HepG2 (cell line): Measurements from ENCODE around the gene STK11. TPM values are rescaled to one million over a fixed set of nuclear protein-coding genes. Genes with fewer than 3 reads are reported as not detected.

ENCODE experiments used
- KAT2B ChIP-seq: fragments of 150-350 bp; IDR thresholded peaks from 2 replicates; pipeline ENCODE4 v1.6.1; 2014; ENCODE audit warnings: low read depth, low read length, borderline replicate concordance
- KAT8 ChIP-seq: IDR thresholded peaks from 2 replicates; pipeline ENCODE4 v1.6.1; 2016; ENCODE audit warnings: missing genetic modification reagents, missing compliant biosample characterization
- KDM6A ChIP-seq: IDR thresholded peaks from 2 replicates; pipeline ENCODE4 v1.6.1; 2016; ENCODE audit warnings: low read depth
- KLF11 ChIP-seq: IDR thresholded peaks from 2 replicates; pipeline ENCODE4 v1.6.1; 2016; ENCODE audit warnings: missing compliant biosample characterization
- NCOR1 ChIP-seq: fragments of 200-600 bp; sonication (generic); IDR thresholded peaks from 2 replicates; pipeline ENCODE4 v1.7.0; 2017; ENCODE audit warnings: antibody characterized with exemption, low read length, borderline replicate concordance
- ZBTB3 ChIP-seq: sonication (generic); formaldehyde crosslinking; IDR thresholded peaks from 2 replicates; pipeline ENCODE4 v1.4.0; 2020; ENCODE audit warnings: low read depth, mild to moderate bottlenecking, moderate library complexity, missing genetic modification reagents, borderline replicate concordance
- ZNF207 ChIP-seq: fragments of 450-650 bp; IDR thresholded peaks from 2 replicates; pipeline ENCODE4 v1.6.1; 2016; ENCODE audit warnings: antibody characterized with exemption, borderline replicate concordance
- ZNF263 ChIP-seq: sonication (generic); formaldehyde crosslinking; IDR thresholded peaks from 2 replicates; pipeline ENCODE4 v1.4.0; 2020; ENCODE audit warnings: missing genetic modification reagents
- ZNF343 ChIP-seq: sonication (generic); formaldehyde crosslinking; IDR thresholded peaks from 2 replicates; pipeline ENCODE4 v1.4.0; 2020; ENCODE audit warnings: mild to moderate bottlenecking, missing genetic modification reagents
- ZNF569 ChIP-seq: sonication (generic); formaldehyde crosslinking; IDR thresholded peaks from 2 replicates; pipeline ENCODE4 v1.5.0; 2020; ENCODE audit warnings: mild to moderate bottlenecking, missing genetic modification reagents, moderate library complexity, borderline replicate concordance
- ZNF709 ChIP-seq: sonication (generic); formaldehyde crosslinking; IDR thresholded peaks from 2 replicates; pipeline ENCODE4 v1.5.0; 2020; ENCODE audit warnings: mild to moderate bottlenecking, missing genetic modification reagents
- polyA plus RNA-seq, 8 experiments: library from polyadenylated mRNA; depleted of rRNA in 3 of 8; stranded (reverse) in 7 of 8; unstranded in 1 of 8; fragments of >200 nt; fragmentation: Illumina TruSeq in 4 of 8; extraction: Trizol in 4 of 8; gene quantifications; 2 replicates each; pipeline versions ENCODE4 v1.2.1 to v1.2.3, GENCODE V29; 2011 to 2016; ENCODE audit warnings: low read depth in 4 of 8, missing spikeins in 1 of 8, mixed read lengths in 1 of 8; ENCODE audit not compliant: insufficient read depth in 1 of 8
- total RNA-seq, 5 experiments: library from RNA; depleted of rRNA; stranded (reverse); fragments of >200 nt; fragmentation: Illumina TruSeq; extraction: Trizol; gene quantifications; 2 replicates each; pipeline ENCODE4 v1.2.3, GENCODE V29; 2016; ENCODE audit warnings: low read depth in 1 of 5
- TF ChIP-seq, protein P1 (sequence below): sonication (generic); formaldehyde crosslinking; IDR thresholded peaks from 2 replicates; pipeline ENCODE4 v1.4.0; 2020; ENCODE audit warnings: missing genetic modification reagents
- TF ChIP-seq, protein P2 (sequence below): sonication (generic); formaldehyde crosslinking; IDR thresholded peaks from 2 replicates; pipeline ENCODE4 v1.8.1; 2023; ENCODE audit warnings: mild to moderate bottlenecking, missing genetic modification reagents
- TF ChIP-seq, protein P3 (sequence below): sonication (generic); formaldehyde crosslinking; IDR thresholded peaks from 2 replicates; pipeline ENCODE4 v1.4.0; 2020; ENCODE audit warnings: mild to moderate bottlenecking, missing genetic modification reagents, borderline replicate concordance
- TF ChIP-seq, protein P4 (sequence below): fragments of 450-650 bp; IDR thresholded peaks from 2 replicates; pipeline ENCODE4 v1.6.1; 2016
- TF ChIP-seq, protein P5 (sequence below): sonication (generic); formaldehyde crosslinking; IDR thresholded peaks from 2 replicates; pipeline ENCODE4 v1.9.0; 2021; ENCODE audit warnings: missing genetic modification reagents, borderline replicate concordance

The STK11 gene
- total and polyA plus RNA-seq, 2 of the 13 experiments (the other 11 are each of a cell fraction or from before 2014, with no cell fraction given) = 27.5 to 43.6 TPM

DNA sequence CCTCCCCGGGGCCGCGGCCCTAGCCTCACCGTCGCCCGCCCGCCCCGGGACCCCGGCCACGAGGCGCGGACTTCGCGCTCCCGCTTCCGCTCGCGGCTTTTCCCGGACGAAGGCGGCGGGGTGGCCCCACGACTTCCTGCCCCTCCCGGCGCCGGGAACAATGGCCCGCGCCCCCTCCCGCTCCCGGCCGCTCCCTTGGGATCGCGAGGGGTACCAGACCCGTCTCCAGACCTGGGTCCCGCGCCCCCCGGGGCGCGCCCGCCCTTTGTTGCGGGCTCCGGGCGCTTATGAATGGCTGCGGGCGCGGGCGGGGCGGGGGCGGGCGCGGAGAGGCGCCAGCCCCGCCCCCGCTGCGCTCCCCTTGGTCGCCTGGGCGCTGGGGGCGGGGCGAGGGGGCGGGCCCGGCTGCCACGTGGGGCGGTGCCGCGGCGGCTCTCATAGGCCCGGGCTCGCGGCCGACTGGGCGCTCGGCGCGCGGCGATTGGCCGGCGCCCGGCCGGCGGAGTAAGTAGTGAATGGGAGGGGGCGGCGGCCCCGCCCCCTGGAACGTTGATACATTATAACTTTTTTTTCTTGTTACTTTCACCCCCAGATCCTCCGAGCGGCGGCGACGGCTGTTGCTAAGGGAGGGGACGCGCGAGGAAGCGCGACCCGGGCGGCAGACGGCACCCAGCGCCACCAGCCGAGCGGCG is 43.9 kb downstream of the STK11 start (continued):
- TF ChIP-seq, protein P1, sequence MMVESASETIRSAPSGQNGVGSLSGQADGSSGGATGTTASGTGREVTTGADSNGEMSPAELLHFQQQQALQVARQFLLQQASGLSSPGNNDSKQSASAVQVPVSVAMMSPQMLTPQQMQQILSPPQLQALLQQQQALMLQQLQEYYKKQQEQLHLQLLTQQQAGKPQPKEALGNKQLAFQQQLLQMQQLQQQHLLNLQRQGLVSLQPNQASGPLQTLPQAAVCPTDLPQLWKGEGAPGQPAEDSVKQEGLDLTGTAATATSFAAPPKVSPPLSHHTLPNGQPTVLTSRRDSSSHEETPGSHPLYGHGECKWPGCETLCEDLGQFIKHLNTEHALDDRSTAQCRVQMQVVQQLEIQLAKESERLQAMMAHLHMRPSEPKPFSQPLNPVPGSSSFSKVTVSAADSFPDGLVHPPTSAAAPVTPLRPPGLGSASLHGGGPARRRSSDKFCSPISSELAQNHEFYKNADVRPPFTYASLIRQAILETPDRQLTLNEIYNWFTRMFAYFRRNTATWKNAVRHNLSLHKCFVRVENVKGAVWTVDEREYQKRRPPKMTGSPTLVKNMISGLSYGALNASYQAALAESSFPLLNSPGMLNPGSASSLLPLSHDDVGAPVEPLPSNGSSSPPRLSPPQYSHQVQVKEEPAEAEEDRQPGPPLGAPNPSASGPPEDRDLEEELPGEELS (CRISPR knock-in tag) = no peak
- TF ChIP-seq ZNF709 (CRISPR knock-in tag) (no peak; the same call in 1 of the 2 replicates), ZNF569 (no peak), ZNF343 (CRISPR knock-in tag) (0 out of 2 replicates have a peak, but pooled peaks have one; percentile 50), ZNF207 (no peak), ZBTB3 (no peak), KLF11 (CRISPR knock-in tag) (no peak), KDM6A (0 out of 2 replicates have a peak, but pooled peaks have one; percentile 23), KAT8 (CRISPR knock-in tag) (peak; percentile 42; the same call in 1 of the 2 replicates), ZNF263 (CRISPR knock-in tag) (no peak), KAT2B (no peak), NCOR1 (peak; percentile 13; the same call in 1 of the 2 replicates)
- TF ChIP-seq, protein P2, sequence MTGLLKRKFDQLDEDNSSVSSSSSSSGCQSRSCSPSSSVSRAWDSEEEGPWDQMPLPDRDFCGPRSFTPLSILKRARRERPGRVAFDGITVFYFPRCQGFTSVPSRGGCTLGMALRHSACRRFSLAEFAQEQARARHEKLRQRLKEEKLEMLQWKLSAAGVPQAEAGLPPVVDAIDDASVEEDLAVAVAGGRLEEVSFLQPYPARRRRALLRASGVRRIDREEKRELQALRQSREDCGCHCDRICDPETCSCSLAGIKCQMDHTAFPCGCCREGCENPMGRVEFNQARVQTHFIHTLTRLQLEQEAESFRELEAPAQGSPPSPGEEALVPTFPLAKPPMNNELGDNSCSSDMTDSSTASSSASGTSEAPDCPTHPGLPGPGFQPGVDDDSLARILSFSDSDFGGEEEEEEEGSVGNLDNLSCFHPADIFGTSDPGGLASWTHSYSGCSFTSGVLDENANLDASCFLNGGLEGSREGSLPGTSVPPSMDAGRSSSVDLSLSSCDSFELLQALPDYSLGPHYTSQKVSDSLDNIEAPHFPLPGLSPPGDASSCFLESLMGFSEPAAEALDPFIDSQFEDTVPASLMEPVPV (CRISPR knock-in tag) = 0 out of 2 replicates have a peak, but pooled peaks have one; percentile 25
- TF ChIP-seq, protein P3, sequence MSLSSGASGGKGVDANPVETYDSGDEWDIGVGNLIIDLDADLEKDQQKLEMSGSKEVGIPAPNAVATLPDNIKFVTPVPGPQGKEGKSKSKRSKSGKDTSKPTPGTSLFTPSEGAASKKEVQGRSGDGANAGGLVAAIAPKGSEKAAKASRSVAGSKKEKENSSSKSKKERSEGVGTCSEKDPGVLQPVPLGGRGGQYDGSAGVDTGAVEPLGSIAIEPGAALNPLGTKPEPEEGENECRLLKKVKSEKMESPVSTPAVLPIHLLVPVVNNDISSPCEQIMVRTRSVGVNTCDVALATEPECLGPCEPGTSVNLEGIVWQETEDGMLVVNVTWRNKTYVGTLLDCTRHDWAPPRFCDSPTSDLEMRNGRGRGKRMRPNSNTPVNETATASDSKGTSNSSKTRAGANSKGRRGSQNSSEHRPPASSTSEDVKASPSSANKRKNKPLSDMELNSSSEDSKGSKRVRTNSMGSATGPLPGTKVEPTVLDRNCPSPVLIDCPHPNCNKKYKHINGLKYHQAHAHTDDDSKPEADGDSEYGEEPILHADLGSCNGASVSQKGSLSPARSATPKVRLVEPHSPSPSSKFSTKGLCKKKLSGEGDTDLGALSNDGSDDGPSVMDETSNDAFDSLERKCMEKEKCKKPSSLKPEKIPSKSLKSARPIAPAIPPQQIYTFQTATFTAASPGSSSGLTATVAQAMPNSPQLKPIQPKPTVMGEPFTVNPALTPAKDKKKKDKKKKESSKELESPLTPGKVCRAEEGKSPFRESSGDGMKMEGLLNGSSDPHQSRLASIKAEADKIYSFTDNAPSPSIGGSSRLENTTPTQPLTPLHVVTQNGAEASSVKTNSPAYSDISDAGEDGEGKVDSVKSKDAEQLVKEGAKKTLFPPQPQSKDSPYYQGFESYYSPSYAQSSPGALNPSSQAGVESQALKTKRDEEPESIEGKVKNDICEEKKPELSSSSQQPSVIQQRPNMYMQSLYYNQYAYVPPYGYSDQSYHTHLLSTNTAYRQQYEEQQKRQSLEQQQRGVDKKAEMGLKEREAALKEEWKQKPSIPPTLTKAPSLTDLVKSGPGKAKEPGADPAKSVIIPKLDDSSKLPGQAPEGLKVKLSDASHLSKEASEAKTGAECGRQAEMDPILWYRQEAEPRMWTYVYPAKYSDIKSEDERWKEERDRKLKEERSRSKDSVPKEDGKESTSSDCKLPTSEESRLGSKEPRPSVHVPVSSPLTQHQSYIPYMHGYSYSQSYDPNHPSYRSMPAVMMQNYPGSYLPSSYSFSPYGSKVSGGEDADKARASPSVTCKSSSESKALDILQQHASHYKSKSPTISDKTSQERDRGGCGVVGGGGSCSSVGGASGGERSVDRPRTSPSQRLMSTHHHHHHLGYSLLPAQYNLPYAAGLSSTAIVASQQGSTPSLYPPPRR (CRISPR knock-in tag) = peak; percentile 18; the same call in 1 of the 2 replicates
- TF ChIP-seq, protein P4, sequence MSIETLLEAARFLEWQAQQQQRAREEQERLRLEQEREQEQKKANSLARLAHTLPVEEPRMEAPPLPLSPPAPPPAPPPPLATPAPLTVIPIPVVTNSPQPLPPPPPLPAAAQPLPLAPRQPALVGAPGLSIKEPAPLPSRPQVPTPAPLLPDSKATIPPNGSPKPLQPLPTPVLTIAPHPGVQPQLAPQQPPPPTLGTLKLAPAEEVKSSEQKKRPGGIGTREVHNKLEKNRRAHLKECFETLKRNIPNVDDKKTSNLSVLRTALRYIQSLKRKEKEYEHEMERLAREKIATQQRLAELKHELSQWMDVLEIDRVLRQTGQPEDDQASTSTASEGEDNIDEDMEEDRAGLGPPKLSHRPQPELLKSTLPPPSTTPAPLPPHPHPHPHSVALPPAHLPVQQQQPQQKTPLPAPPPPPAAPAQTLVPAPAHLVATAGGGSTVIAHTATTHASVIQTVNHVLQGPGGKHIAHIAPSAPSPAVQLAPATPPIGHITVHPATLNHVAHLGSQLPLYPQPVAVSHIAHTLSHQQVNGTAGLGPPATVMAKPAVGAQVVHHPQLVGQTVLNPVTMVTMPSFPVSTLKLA = no peak
- TF ChIP-seq, protein P5, sequence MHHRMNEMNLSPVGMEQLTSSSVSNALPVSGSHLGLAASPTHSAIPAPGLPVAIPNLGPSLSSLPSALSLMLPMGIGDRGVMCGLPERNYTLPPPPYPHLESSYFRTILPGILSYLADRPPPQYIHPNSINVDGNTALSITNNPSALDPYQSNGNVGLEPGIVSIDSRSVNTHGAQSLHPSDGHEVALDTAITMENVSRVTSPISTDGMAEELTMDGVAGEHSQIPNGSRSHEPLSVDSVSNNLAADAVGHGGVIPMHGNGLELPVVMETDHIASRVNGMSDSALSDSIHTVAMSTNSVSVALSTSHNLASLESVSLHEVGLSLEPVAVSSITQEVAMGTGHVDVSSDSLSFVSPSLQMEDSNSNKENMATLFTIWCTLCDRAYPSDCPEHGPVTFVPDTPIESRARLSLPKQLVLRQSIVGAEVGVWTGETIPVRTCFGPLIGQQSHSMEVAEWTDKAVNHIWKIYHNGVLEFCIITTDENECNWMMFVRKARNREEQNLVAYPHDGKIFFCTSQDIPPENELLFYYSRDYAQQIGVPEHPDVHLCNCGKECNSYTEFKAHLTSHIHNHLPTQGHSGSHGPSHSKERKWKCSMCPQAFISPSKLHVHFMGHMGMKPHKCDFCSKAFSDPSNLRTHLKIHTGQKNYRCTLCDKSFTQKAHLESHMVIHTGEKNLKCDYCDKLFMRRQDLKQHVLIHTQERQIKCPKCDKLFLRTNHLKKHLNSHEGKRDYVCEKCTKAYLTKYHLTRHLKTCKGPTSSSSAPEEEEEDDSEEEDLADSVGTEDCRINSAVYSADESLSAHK (CRISPR knock-in tag) = no peak
